Measurements from ENCODE around the gene AKNA.

Gene AKNA

GRCh38 chr9:114387680-114388356 is at the start of gene AKNA:
Gene AKNA (minus strand): TSS chr9:114387982. CDS start chr9:114381333, 6,649 bp downstream.
- DNase-seq: peak; percentile 91

DNA sequence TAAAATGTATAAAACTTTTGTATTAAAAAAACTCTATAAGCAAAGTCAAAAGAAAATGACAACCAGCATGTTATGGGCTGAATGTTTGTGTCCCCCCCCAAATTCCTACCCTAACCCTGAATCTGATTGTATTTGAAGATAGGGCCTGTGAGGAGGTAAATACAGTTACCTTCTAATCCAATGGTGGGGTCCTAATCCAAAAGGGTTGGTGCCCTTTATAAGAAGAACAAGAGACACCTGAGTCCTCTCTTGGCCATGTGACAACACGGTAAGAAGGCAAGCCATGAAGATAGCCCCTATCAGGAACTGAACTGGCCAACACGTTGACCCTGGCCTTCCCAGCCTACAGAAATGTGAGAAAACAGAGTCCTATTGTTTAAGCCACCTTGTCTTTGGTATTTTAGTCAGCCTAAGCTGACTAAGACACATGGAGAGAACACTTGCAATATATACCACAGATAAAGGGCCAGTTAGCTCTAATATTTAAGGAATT is 49.7 kb upstream of the AKNA start:
- no peak for DNase-seq

GRCh38 chr9:114434878-114435311 is 47.1 kb upstream of the AKNA start:
- DNase-seq: peak; percentile 23

- DNase-seq: no peak
Observed at GRCh38 chr9:114433720-114434255, 46.0 kb upstream of the AKNA start.

- DNase-seq: no peak
Observed at GRCh38 chr9:114433086-114433485, 45.3 kb upstream of the AKNA start.

DNA sequence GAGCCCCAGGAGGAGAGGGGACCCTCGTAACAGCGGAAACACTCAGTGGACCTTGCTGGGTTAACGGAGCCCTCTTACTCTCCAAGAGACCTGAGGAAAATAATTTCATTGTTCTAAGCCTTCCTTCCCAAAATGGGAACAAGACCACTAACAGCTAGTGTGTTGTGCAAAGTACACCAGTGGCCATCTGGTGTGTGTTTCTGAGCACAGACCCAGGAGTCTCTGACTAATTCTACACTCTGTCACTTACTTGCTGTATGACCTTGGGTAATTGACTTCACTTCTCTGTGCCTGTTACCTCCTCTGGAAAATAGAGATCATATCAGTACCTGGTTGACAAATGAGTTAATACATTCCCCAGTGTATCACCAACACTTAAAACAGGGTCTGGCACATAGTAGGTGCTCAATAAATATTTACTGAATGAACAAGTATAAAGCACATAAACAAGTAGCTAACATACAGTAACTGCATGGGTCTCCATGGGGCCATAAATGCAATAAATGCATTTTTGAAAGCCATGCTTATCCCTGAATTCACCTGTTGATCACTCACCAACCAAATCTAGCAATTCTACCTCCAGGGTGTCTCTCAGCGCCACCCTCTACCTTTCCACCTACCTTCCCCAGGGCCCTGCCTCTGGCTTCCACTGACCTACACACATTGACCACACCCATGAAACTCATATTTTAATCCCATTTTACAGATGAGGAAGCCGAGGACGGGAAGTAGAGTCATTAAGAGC is 44.7 kb upstream of the AKNA start:
- DNase-seq: no peak

GRCh38 chr9:114431770-114432169 is 44.0 kb upstream of the AKNA start:
- no peak for DNase-seq

DNA sequence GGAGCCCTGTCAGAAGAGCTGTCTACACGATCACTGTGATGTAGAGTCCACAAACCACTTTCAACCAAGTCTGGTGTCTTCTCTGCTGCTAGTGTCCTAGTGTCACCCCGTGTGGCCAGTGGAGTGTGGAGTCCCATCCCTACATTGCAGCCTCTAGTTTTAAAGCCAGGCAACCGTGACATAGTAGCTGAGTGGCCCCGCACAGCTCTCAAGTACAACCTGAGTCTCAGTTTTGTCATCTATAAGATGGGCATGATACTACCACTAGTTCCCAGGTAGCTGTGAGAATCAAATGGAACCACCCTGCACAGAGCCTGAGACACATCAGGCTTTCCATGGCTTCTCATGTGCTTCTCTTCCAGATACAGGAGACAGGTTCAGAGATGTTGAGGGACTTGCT is 43.2 kb upstream of the AKNA start:
- DNase-seq: no peak

- no peak for DNase-seq
Observed at GRCh38 chr9:114430457-114430856, 42.7 kb upstream of the AKNA start.

GRCh38 chr9:114429488-114429887 is 41.7 kb upstream of the AKNA start:
- DNase-seq: no peak

- no peak for DNase-seq
Observed at GRCh38 chr9:114428466-114428865, 40.7 kb upstream of the AKNA start.

DNA sequence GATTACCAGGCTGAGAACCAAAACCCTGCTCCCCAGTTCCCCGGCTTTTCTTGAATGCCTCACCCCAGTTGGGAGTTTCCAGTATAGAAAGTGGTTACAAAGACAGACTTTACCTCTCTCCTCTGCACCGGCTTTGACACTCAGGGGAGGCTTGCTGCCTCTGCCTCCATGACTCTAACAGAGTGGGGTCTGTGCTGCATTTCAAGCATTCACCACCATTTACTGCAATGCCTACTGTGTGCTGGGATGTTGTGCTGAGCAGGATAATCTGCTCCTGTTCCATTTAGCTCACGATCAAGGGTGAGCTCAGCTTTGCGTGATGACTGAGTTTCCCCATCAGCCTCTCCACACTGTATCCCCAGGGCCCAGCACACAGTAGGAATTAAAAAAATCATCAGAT is 39.9 kb upstream of the AKNA start:
- DNase-seq: no peak

GRCh38 chr9:114426046-114426948 is 38.5 kb upstream of the AKNA start:
- DNase-seq: no peak

DNA sequence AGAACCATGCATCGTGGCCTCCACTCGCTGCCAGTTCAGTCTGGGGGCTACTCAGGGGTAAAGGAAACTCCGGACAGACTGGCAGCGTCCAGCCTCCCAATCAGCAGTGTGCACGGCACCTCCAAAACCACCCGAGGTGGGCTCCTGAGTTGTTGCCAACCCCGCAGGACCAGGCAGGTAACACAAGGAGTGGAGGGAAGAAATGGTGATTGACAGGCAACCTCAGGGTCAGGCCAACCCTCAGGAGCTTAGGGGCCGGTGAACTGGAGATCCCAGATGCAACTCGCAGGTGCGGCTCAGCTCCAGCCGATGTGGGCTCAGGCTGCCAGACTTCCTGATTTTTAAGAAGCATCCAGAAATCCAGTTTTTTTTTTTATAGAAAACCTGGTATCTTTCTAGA is 37.3 kb upstream of the AKNA start:
- no peak for DNase-seq

- no peak for DNase-seq
Observed at GRCh38 chr9:114424126-114424525, 36.3 kb upstream of the AKNA start.

DNA sequence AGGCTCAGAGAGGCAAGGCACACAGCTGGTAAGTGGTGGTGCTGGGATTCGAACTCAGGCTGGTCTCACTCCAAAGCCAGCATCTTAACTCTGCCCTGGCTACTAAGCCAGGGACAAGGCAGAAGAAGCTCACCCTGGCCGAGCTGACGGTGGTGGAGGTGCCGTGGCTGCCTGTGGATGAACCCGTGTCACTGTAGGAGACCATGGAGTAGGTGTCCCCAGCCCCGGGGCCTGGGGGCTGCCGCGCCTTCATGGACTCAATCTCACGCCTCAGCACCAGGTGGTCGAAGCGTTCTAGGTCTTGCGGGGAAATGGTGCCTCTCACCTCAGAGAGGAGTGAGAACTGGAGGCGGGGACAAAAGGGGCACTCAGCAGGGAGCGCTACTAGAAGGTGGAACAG is 35.4 kb upstream of the AKNA start:
- no peak for DNase-seq

DNA sequence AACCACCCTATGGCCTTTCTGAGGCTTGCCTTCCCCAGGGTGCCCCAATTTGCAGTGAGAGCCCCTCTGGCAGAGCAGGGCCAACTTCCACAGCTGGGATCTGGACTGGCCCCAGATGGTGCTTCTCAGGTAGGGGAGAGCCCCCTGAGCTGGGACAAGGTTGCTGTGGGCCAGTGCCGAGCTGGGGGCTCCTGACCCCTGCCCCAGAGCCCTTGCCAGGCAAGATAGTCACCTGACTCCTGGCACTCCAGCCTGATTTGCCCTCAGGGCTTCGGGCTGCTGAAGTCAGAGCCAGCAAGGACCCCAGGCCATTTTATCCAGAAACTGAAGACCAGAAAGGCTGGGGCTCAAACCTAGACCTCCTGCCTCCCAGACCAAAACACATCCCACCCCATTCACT is 33.4 kb upstream of the AKNA start:
- no peak for DNase-seq

- no peak for DNase-seq
Observed at GRCh38 chr9:114419796-114420195, 32.0 kb upstream of the AKNA start.

DNA sequence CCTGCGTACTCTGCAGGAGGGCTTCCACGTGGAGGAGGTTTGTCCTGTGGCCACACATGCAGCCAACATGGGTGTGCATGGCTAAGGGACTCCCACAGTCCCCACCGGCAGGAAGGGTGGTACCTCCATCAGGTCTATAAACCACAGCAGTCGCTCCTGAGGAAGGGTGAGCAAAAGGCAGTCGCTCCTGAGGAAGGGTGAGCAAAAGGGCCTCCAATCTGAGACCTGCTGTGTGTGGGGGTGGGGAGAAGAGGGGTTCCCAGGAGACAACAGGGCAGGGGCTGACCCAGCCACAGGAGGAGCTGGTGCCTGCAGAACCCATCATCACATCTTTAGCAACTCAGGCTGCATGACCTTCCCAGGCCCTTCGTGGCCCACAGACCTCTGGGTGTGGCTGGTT is 30.3 kb upstream of the AKNA start:
- no peak for DNase-seq

DNA sequence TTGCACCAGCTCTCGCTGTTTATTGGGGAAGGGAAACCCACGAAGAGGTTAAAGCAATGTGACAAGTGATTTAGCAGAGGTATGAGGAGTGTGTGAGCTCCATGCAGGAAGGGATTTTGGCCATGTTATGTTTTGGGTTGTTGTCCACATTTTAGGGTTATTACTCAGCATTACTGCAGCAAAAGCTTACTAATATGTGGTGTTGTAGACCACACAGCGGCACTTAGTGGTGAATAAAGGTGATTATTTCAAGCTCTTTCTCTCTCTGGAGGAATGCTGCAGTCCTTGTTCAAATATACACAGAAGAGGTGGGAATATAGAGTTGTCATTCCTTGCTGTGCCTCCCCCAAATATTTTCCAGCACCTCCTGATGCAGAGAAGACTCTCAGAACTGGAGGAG is 29.7 kb upstream of the AKNA start:
- no peak for DNase-seq

DNA sequence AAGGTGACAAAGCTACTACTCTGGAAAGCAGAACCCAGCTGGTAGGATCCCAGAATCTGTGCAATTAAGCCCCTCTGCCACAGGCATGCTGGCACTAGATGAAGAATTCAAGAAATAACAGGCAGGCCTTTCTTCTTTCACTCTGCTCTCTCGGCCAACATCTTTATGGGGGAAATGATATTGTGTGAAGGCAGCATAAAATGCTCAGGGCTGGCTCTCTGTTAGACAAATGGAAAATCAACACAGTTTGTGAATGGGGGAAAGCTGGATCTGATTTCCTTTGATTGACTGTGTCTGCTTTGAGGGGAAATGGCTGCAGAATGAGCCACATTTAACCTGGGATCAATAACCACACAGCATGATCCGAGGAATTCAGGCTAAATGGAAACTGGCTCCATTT is 29.1 kb upstream of the AKNA start:
- DNase-seq: no peak

DNA sequence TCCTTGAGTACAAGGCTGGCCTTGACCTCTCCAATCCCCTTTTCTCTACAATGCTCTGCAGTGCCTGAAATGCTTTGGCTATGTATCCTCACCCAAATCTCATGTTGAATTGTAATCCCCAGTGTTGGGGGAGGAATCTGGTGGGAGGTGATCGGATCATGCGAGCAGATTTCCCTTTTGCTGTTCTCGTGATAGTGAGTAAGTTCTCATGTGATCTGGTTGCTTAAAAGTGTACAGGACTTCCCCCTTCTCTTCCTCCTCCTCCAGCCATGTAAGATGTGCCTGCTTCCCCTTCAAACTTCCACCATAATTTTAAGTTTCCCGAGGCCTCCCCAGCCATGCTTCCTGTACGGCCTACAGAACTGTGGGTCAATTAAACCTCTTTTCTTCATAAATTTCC is 28.5 kb upstream of the AKNA start:
- DNase-seq: no peak

DNA sequence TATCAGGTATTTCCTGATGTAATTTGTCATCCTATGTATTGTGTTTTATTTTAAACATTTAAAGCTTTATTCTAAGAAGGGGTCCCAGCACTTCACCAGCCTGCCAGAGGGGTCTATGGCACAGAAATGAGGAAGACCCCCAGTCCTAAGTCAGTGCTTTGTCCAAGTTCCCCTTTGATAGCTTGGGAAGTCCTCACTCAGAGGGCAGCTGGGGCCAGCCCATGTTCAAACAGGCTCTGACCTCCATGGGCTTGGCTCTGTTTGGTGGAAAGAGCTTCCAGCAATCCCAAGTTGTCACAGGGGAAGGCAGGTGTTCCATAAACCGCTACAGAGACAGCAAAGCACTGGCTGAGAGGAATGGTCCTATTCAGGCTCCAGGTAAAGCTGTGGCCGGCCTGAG is 26.6 kb upstream of the AKNA start:
- DNase-seq: no peak

Data from CD4-positive, alpha-beta T cell treated with Interleukin-17A for 4 hours (primary cell).